GM20000 (cell line): Measurements from ENCODE around the gene JUN.

ENCODE experiments used
- DNase-seq: peaks from one replicate; pipeline ENCODE4 v3.0.0; 2012; ENCODE audit warnings: low spot score
- TF ChIP-seq, protein P1 (sequence below): IDR thresholded peaks from 2 replicates; pipeline ENCODE4 v1.5.1; 2012; ENCODE audit warnings: mild to moderate bottlenecking, control low read depth; ENCODE audit errors: extremely low read depth, missing control alignments

The JUN gene

DNA sequence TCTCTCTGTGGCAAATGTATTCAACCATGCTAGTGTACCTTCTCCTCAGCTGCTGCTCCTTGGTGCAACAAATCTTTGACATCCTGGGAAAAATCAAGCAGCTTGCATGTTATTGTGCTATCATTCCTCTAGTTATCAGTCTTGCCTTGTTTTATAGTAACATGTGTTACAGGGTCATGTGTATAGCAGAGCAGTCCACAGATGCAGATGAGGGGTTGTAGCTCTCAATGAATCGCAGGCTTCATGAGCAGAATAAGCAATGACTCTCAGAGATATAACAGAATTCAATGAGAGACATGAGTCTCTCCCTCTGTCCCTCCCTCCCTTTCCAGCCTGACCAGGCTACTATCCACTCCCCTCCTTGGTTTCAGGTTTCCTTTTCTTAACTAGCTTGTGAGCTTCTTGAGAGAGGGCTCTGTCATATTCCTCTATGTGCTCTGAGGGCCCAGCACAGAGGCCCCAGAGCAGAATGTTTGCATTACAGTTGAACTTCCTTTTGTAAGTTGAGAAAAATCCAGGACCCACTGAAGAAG is 15.1 kb upstream of the JUN start:
- TF ChIP-seq, protein P1, sequence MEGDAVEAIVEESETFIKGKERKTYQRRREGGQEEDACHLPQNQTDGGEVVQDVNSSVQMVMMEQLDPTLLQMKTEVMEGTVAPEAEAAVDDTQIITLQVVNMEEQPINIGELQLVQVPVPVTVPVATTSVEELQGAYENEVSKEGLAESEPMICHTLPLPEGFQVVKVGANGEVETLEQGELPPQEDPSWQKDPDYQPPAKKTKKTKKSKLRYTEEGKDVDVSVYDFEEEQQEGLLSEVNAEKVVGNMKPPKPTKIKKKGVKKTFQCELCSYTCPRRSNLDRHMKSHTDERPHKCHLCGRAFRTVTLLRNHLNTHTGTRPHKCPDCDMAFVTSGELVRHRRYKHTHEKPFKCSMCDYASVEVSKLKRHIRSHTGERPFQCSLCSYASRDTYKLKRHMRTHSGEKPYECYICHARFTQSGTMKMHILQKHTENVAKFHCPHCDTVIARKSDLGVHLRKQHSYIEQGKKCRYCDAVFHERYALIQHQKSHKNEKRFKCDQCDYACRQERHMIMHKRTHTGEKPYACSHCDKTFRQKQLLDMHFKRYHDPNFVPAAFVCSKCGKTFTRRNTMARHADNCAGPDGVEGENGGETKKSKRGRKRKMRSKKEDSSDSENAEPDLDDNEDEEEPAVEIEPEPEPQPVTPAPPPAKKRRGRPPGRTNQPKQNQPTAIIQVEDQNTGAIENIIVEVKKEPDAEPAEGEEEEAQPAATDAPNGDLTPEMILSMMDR, result no peak

DNA sequence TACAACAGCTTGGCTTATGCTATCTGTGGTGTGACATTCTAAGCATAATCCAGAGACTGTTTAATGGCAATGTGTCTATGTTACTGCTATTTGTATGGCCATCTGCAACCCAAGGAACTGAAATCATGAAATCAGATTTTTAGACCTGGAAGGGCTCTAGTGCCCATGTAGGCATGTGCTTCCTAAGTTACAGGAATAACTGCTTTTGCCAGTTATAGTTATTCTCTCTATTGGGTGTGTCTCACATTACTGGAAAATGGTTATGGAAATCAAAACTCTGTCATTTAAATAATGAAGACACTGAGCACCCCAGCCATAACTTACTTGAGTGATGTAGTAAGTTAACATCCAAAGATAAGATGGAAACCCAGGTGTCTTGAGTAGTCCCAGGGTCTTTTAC is 12.6 kb upstream of the JUN start:
- no peak for DNase-seq
- TF ChIP-seq, protein P1, result no peak

More for the DNA sequence above, 15.1 kb upstream of the JUN start:
- DNase-seq, result no peak

DNA sequence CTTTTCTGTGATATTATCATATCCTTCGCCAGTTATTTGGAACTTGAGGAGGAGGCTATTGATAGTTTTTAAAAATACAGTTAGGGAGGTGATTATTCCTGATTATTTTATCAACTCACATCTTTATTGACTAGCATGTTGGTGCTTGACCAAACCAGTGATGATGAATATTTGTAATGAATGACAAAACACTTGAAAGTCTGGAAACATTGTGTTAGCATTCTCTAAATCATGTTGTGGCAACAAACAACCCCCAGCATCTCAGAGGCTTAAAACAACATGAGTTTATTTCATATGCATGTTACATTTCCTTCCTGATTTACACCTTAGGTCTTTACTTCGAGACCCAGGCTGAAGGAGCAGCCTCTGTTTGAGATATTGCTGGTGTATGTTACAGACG is 10.7 kb upstream of the JUN start:
- TF ChIP-seq, protein P1, result no peak
- DNase-seq, result no peak

DNA sequence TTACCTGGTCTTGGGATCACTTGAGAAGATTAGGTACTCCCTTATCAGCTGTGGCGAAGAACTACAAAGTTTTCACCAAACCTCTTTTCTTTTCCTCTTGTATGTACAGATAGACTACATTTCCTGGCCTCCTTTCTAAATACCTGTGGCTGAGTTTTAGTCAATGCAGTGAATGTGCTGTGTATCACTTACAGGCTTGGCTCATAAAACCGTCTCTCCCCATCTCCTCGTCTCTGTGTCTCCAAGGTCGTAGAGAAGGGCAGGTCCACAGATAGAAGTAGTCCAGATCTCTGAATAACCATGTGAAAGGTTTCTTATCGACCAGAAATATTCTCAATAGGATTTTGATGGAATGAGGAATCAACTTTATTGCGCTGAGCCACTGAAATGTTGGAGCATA is 9.0 kb upstream of the JUN start:
- TF ChIP-seq, protein P1, result no peak
- DNase-seq, result no peak

DNA sequence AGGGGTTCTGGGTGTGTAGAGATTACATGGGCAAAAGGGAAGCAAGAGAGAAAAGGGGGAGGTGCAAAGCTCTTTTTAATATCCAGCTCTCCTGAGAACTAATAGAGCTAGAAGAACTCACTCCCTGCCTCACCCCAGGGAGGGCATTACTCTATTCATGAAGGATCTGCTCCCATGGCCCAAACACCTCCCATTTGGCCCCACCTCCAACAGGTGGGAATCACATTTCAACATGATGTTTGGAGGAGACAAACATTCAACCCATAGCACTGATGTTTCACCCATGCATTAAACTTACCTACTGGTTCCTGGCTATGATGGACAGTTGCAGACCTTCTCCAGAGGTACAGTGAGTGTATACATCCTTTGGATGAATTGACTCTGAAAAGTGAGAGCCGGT is 7.3 kb upstream of the JUN start:
- TF ChIP-seq, protein P1, result no peak
- DNase-seq, result no peak

DNA sequence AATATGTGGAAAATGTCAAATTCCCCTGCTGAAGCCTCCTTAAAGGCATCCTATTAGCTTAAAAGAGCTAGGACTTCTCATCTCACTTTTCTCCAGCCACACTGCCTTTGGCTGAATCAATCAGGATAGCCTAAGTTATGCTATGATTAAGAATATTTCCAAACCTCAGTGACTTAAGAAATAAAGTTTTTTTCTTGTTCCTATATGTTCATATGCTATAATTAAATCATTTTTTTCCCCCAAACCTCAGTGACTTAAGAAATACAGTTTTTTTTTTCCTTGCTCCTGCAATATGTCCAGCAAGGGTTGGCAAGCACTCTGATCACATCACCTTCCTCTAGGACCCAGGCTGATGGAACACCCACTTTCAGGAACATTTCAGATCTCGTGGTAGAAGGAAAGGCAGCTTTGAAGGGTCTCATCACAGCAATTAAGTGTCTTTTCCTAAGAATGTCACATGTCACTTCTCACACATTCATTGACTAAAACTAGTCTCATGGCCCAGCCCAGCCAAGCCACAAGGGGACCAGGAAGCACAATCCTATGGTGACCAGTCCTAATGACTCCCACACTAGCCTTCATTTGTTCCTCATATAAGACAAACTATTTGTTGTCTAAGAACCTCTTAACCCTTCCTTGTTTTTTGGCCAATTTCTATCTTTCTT is 6.3 kb upstream of the JUN start:
- TF ChIP-seq, protein P1, result no peak
- no peak for DNase-seq

DNA sequence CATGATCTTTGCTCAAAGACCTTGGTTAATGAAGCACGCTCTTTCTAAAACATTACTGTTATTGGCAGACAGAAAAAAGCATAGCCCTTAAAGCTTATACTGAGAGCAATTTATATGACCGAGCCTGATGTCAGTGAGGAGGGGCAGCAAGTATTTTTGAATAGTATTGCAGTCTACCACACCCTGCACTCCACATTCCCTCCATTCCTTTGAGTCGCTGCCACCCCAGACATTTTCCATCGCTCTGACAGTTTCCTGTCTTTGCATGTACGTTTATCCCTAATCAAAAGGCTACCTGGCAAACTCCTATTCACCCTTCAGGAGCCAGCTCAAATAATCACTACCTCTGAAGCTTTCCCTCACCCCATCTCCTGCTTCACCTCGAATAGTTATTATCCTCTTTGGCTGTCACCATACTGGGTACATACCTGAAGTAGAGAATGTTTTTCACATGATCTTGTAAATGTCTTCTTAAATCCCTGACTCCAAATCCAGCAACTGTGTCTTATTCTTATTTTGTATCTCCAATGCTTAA is 5.5 kb upstream of the JUN start:
- no peak for DNase-seq
- TF ChIP-seq, protein P1, result no peak
